HG03060 (cell line): ENCODE data around the gene CSNK1D.
"Not testable (repeated sequence)": the region's sequence is repeated elsewhere in the genome, so short reads cannot be mapped to it uniquely, and the experiment has no call there.

Experiments used
- ATAC-seq: cut with Tn5 transposase; IDR thresholded peaks from one replicate; pipeline ENCODE4 v1.9.1; 2021; ENCODE audit warnings: low read depth, moderate number of reproducible peaks; ENCODE audit not compliant: unreplicated experiment

Gene CSNK1D

DNA sequence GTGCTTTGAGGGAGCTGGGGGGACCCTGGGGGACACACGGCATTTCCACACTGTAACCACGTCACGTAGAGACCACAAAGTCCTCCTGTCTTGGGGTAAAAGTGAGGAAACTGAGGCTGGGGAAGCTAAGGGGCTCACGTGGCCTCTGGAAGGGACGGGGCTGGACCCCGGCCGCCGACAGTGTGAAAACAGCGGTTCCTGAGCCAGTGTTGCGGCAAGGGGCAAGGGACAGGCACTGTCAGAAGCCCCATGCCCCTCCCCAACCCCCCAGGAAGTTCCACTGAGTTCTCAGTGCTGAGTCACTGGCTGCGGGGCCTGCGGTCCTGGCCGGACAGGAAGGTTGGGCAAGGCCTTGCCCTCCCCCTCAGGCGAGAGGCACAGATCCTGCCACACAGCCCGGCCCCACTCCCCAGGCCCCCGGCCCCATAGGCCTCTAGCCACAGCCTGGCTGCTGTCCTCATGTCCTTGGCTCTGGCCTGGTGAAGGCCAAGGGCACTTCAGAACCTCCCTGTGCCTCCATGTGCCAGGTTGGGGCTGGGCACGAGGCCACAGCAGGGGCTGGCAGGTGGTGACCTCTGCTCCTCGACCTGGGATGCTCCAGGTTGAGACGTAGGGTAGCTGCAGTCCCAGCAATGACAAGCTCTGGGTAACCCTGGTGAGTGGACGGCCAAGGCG lies 55.8 kb downstream of the CSNK1D start:
- ATAC-seq, result no peak

GRCh38 chr17:82217120-82217529 lies 56.4 kb downstream of the CSNK1D start:
- no peak for ATAC-seq

DNA sequence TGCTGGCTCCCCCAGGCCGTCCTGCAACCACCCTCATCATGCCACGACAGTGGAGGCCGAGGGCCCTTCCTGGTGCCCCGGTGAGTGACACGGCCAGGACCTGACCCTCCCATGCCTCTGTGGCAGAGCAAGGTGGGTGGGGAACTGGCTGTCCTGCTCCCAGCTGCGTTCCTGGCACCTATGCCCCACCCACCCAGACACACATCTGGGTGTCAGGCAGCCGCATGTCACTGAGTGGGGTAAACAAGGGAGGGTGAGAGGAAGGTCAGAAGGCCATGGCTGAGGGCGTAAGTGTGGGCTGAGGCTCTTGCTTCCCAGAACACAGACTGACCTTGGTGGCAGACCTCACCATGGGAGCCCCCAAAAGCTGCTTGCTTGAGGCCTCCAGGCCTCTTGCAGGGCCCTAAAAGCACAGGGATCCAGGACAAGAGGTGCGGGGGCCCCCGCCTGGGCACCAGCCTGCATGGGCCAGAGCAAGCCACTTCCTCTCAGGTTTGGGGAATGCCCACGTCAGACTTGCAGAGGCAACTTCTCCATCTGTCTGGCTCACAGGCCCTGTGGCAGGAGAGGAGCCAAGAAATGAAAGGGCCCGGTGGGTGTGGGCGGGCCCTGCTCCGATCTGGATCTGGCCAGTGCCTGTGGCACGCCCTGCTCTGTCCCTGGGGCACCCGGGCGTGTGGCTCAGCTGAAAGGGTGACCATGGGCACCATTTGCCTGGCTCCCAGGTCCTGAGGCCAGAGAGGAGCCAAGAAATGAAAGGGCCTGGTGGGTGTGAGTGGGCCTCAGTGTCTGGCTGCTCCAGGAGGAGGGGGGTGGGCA lies 57.0 kb downstream of the CSNK1D start:
- no peak for ATAC-seq

DNA sequence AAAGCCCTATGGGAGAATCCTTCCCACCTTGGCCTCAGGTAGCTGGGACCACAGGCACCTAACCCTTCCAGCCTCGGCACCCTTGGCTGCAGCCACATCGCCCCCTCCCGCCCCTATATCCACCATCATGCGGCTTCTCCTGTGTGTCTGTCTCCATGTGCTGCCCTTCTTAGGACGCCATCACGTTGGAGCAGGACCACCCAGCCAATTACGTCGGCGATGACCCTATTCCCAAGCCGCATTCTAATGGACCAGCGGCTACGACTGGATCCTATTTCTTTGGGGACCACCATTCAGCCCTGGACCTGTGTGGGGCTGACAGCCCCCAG lies 57.6 kb downstream of the CSNK1D start:
- no peak for ATAC-seq

DNA sequence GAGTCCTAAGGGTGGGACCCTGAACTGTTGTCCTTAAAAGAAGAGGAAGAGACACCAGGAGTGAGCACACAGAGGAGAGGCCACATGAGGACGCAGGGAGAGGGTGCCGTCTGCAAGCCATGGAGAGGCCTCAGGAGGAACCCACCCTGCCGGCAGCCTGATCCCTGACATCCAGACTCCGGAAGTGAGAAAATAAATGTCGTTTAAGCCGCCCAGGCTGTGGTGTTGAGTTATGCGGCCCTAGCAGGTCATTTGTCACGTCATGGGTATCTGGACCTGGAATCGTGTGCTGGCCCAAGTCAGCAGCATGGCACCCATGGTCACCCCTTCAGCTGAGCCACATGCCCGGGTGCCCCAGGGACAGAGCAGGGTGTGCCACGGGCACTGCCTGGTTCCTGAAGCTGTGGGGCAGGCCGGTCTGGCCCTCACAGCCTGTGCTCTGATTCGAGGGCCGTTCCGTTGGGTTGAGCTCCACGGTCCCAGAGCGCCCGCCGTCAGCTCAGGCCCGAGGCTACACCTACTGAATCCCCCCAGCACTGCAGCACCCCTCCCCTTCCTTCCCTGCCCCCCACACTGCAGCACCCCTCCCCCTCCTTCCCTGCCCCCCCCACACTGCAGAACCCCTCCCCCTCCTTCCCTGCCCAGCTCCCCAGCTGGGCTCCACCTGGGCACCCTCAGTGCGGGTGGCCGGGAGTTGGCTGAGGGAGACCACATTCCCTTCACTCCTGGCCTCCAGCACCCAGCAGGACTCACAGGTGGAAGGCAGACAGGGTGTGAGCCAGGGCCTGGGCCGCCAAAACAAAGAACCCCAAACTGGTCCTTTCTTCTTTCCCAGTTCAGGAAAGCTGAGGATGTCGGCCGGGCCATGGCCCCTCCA lies 58.2 kb downstream of the CSNK1D start:
- ATAC-seq, result no peak

GRCh38 chr17:82214012-82214628 lies 59.4 kb downstream of the CSNK1D start:
- ATAC-seq, result no peak

DNA sequence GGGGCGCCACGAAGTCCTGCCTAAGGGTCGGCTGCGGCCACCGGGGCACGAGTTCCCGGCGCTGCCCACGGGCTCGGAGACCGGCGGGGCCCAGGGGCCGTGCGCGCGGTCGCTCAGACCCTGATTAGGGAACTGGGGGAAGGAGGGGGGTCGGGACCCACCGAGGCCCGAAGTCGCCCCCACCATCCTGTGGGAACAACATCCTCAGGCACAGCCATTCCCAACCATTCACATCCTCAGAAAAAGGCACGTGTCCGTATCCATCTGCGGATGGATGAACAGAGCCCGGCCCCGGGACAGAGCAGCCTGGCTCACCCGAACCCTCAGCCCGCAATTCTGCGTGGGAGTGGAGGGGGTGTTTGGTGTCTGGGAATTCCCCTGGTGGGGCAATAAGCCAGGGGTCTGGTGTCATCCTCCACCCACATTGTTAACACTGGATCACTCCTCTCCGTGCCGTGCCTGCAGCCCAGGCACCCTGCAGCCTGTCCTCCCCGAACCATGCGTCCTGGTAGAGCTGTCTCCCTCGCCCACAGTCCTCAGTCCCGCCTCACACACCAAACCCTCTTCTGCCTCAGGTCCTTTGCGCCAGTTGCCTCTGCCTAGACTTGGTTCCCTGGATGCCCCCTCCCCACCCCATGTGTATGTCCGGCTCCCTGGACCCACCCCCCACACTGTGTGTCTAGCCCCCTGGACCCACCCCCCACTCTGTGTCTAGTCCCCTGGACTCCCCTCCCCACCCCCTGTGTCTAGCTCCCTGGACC lies 60.1 kb downstream of the CSNK1D start:
- ATAC-seq, result no peak

GRCh38 chr17:82212331-82213250 lies 60.9 kb downstream of the CSNK1D start, which contains the start of gene CCDC57:
CCDC57 (minus strand) TSS chr17:82212842; CDS start chr17:82201944, 10,898 bp downstream.
- no peak for ATAC-seq

DNA sequence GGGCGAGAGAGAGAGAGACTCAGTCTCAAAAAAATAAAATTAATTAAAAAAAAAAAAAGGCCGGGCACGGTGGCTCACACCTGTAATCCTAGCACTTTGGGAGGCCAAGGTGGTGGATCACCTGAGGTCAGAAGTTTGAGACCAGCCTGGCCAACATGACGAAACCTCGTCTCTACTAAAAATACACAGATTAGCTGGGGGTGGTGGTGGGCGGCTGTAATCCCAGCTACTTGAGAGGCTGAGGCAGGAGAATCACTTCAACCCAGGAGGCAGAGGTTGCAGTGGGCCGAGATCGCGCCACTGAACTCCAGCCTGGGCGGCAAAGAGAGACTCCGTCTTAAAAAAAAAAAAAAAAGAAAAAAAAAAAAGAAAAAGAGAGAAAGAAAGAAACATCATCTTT lies 62.8 kb downstream of the CSNK1D start:
- ATAC-seq, result not testable (repeated sequence)

- ATAC-seq, result no peak
Observed at GRCh38 chr17:82205720-82206508, 67.6 kb downstream of the CSNK1D start.

- no peak for ATAC-seq
Observed at GRCh38 chr17:82204831-82205719, 68.4 kb downstream of the CSNK1D start.

GRCh38 chr17:82203920-82204319 lies 69.6 kb downstream of the CSNK1D start:
- no peak for ATAC-seq

GRCh38 chr17:82202981-82203380 lies 70.5 kb downstream of the CSNK1D start:
- ATAC-seq, result no peak

DNA sequence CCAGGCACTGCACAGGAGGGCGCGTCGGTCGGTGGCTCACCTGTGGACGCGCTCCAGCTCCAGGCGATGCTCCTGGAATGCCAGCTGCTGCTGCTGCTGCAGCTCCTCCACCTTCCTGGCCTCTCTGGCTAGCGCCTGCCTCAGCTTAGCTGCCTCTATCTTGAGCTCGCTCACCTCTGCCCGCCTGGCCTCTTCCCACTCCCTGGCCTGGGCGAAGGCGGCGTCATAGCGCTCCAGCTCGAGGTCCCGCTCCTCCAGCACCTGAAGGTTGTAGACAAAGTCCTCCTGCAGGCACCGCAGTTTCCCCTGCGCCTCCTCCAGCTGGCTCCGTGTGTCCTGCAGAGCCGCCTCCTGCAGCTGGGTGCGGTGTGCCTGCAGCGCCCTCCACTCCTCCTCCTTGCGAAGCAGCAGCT lies 72.0 kb downstream of the CSNK1D start:
- ATAC-seq, result no peak

DNA sequence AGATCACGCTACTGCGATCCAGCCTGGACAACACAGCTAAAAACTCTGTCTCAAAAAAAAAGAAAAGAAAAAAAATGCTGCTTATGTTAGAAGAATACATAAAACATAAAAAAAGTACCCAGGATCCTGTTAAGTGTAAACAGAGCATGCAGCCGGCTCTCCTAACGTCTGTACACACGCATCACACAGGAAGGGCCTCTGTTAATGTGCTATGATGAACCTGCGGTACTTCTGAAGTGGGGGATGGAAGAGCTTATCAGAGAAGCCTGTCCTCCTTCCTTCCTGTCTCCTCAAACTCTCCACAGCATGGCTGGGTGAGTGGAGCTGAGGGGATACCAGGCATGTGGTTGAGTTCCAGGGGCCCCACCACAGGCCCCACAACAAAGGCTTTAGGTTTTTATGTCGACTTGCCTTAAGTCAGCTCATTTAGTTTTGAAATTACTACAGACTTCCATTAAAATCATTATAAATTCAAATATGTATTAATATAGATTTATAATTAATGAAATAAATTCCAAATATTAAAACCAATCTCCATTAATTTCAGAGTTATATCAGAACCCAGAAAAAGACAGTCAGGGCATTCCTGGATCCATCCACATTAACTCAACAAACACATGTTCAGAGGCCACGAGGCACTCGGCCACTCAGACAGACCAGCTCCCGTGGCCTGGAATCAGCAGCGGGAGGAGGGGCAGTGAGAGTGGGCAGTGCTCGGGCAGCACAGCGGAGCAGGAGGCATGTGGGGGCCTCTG lies 72.6 kb downstream of the CSNK1D start:
- no peak for ATAC-seq

- ATAC-seq, result no peak
Observed at GRCh38 chr17:82200135-82200534, 73.4 kb downstream of the CSNK1D start.
